Adrenal gland (tissue), 12 donors: ENCODE results near the gene MAP2K6. TPM values are rescaled to one million over a fixed set of nuclear protein-coding genes. Genes with fewer than 3 reads are reported as not detected.

Source experiments
- DNase-seq, 7 donors: peaks; one replicate each; pipeline ENCODE4 v3.0.0-alpha.2; 2019 to 2020
- H3K27ac ChIP-seq, 5 donors: fragments of 200-600 bp; sonication (generic) in 4 of 5; 1 replicate in 3 of 5; 2 replicates in 2 of 5; pipeline versions ENCODE4 v1.5.1 to v1.8.0; 2016 to 2020; ENCODE audit warnings: mild to moderate bottlenecking in 1 of 5
- H3K27me3 ChIP-seq: fragments of 200-600 bp; 2 replicates; pipeline ENCODE4 v1.8.0; 2021
- H3K36me3 ChIP-seq, 2 donors: fragments of 200-600 bp; replicated peaks in 1 of 2; 1 replicate in 1 of 2; 2 replicates in 1 of 2; pipeline versions ENCODE4 v1.5.1 to v1.8.0; 2018 to 2022
- H3K4me1 ChIP-seq, 2 donors: fragments of 200-600 bp; replicated peaks in 1 of 2; 1 replicate in 1 of 2; 2 replicates in 1 of 2; pipeline versions ENCODE4 v1.5.1 to v1.8.0; 2018 to 2021
- H3K4me3 ChIP-seq, 4 donors: fragments of 200-600 bp; sonication (generic) in 3 of 4; one replicate each; pipeline ENCODE4 v1.5.1; 2016 to 2018
- H3K9me3 ChIP-seq, 3 donors: fragments of 200-600 bp; sonication (generic) in 1 of 3; replicated peaks in 1 of 3; 1 replicate in 2 of 3; 2 replicates in 1 of 3; pipeline versions ENCODE4 v1.5.1 to v1.8.0; 2016 to 2021
- CTCF ChIP-seq, 6 experiments: fragments of 450-650 bp in 4 of 6; fragments of 200-600 bp in 2 of 6; sonication (generic) in 1 of 6; IDR thresholded peaks; 1 replicate in 5 of 6; 2 replicates in 1 of 6; pipeline versions ENCODE4 v1.5.1 to v1.8.0; 2016 to 2021; ENCODE audit warnings: antibody characterized with exemption in 6 of 6, mild to moderate bottlenecking in 2 of 6, moderate library complexity in 1 of 6
- POLR2A ChIP-seq, 2 donors: fragments of 450-650 bp; IDR thresholded peaks; one replicate each; pipeline ENCODE4 v1.6.1; 2017; ENCODE audit warnings: antibody characterized with exemption in 2 of 2, mild to moderate bottlenecking in 2 of 2, moderate library complexity in 1 of 2
- WGBS, 4 donors: extraction: QIAGEN DNeasy Blood & Tissue Kit in 2 of 4; methylation state at CpG; one replicate each; pipeline versions ENCODE4 v1.1.5 to v1.1.7; 2013 to 2017; 5-methylcytosine and 5-hydroxymethylcytosine counted together
- intact Hi-C, 2 donors: fragments of 100-400 bp; cut with DNase I; formaldehyde crosslinking; loops; one replicate each; pipeline versions ENCODE4 v1.14.1 to v1.15.0; 2022 to 2023
- polyA plus RNA-seq, 3 donors: library from polyadenylated mRNA; stranded (reverse); fragments of 200-250 nt in 2 of 3; fragments of 350-450 nt in 1 of 3; fragmentation: Illumina TruSeq in 1 of 3; extraction: RNeasy Lipid Tissue Mini Kit (QIAGEN cat#74804) in 1 of 3; gene quantifications; one replicate each; pipeline ENCODE4 v1.2.3, GENCODE V29; 2013 to 2014
- total RNA-seq, 9 donors: library from RNA; depleted of rRNA in 4 of 9; stranded (reverse); fragments of >200 nt in 4 of 9; fragments of 120-200 nt in 1 of 9; fragmentation: NEBNext Ultra II Directional in 1 of 9; extraction: Animal tissue kit (Norgen Biotek cat#: 25700) in 1 of 9; gene quantifications; one replicate each; pipeline versions ENCODE4 v1.1.0 to v1.2.4, GENCODE V29; 2013 to 2023
- donor health status: healthy with polysubstance abuse.
- donor health status: Bipolar disorder and iron deficiency.
- donor health status: DM: yes; HTN: yes; CAD: no.
- donor health status: DM: no; HTN: no; CAD: no.
- donor health status: DM: no; HTN: no; CAD: no.
- donor health status: DM: yes; HTN: yes; CAD: no.

MAP2K6 gene
- total and polyA plus RNA-seq, 12 donors, result 0.53 to 7.0 (median 1.9) TPM

GRCh38 chr17:69445132-69445531, 30.6 kb downstream of the MAP2K6 start:
- H3K4me1 ChIP-seq, result no peaks in the 10 kb centered on the region
- H3K27me3 ChIP-seq, result no peaks in the 10 kb centered on the region
- DNase-seq, result no peak
- no peak for TF ChIP-seq POLR2A (IDR thresholded peaks at IDR 0.05)
- no peaks in the 10 kb centered on the region for H3K9me3 ChIP-seq
- 62 to 79% (median 74%) methylated on average over 2 of the region's 2 CpGs for WGBS, 4 donors
- H3K27ac ChIP-seq, result no peak overlapping the region
- H3K36me3 ChIP-seq, result no peaks in the 10 kb centered on the region
- intact Hi-C loops, result no loop called here
- H3K4me3 ChIP-seq, result no peak overlapping the region

- Histone ChIP-seq H3K4me3 (no peak overlapping the region), H3K27ac (no peak overlapping the region), H3K27me3 (no peaks in the 10 kb centered on the region), H3K36me3 (no peaks in the 10 kb centered on the region), H3K4me1 (no peaks in the 10 kb centered on the region), H3K9me3 (no peaks in the 10 kb centered on the region)
- no peak for DNase-seq
- intact Hi-C loops, result no loop called here
- 74 to 83% (median 80%) methylated on average over 5 of the region's 5 CpGs for WGBS, 4 donors
- no peak for TF ChIP-seq CTCF (IDR thresholded peaks at IDR 0.05)
Measured at GRCh38 chr17:69447726-69448125, 33.2 kb downstream of the MAP2K6 start.

- H3K27ac ChIP-seq, result no peak overlapping the region
- intact Hi-C loops, result no loop called here
- WGBS, 4 donors, result 47 to 57% (median 53%) methylated on average over 16 of the region's 16 CpGs
- H3K4me1 ChIP-seq, result no peaks in the 10 kb centered on the region
- H3K9me3 ChIP-seq, result no peaks in the 10 kb centered on the region
- peak in 3 of 7 donors; percentile 3 to 17 (median 11) for DNase-seq
- H3K4me3 ChIP-seq, result peak overlapping the region in 1 of 4 donors; percentile 20
- no peaks in the 10 kb centered on the region for H3K27me3 ChIP-seq
- TF ChIP-seq POLR2A (IDR thresholded peaks at IDR 0.05) (no peak), CTCF (IDR thresholded peaks at IDR 0.05) (no peak)
- no peaks in the 10 kb centered on the region for H3K36me3 ChIP-seq
Measured at GRCh38 chr17:69448431-69449102, 34.1 kb downstream of the MAP2K6 start.

- 82 to 93% (median 92%) methylated on average over 4 of the region's 4 CpGs for WGBS, 4 donors
- Histone ChIP-seq H3K4me3 (no peak overlapping the region), H3K4me1 (no peaks in the 10 kb centered on the region), H3K36me3 (no peaks in the 10 kb centered on the region), H3K9me3 (no peaks in the 10 kb centered on the region), H3K27me3 (no peaks in the 10 kb centered on the region), H3K27ac (no peak overlapping the region)
- no peak for TF ChIP-seq POLR2A (IDR thresholded peaks at IDR 0.05)
- no peak for TF ChIP-seq CTCF (IDR thresholded peaks at IDR 0.05)
- no peak for DNase-seq
- intact Hi-C loops, result no loop called here
Measured at GRCh38 chr17:69450131-69450530, 35.6 kb downstream of the MAP2K6 start.

GRCh38 chr17:69450918-69451317, 36.4 kb downstream of the MAP2K6 start:
- WGBS, 4 donors, result 89 to 94% (median 93%) methylated on average over 7 of the region's 7 CpGs
- no peaks in the 10 kb centered on the region for H3K9me3 ChIP-seq
- H3K36me3 ChIP-seq, result no peaks in the 10 kb centered on the region
- H3K4me1 ChIP-seq, result no peaks in the 10 kb centered on the region
- no peak for TF ChIP-seq POLR2A (IDR thresholded peaks at IDR 0.05)
- TF ChIP-seq CTCF (IDR thresholded peaks at IDR 0.05), result no peak
- H3K27ac ChIP-seq, result no peak overlapping the region
- intact Hi-C loops, result no loop called here
- DNase-seq, result no peak
- no peaks in the 10 kb centered on the region for H3K27me3 ChIP-seq
- no peak overlapping the region for H3K4me3 ChIP-seq
